ENCODE measurements around the gene SEMA6C. TPM values are rescaled to one million over a fixed set of nuclear protein-coding genes. Genes with fewer than 3 reads are reported as not detected.

Gene SEMA6C
- total and polyA plus RNA-seq, 8 donors = 3.9 to 31.5 (median 27.3) TPM

DNA sequence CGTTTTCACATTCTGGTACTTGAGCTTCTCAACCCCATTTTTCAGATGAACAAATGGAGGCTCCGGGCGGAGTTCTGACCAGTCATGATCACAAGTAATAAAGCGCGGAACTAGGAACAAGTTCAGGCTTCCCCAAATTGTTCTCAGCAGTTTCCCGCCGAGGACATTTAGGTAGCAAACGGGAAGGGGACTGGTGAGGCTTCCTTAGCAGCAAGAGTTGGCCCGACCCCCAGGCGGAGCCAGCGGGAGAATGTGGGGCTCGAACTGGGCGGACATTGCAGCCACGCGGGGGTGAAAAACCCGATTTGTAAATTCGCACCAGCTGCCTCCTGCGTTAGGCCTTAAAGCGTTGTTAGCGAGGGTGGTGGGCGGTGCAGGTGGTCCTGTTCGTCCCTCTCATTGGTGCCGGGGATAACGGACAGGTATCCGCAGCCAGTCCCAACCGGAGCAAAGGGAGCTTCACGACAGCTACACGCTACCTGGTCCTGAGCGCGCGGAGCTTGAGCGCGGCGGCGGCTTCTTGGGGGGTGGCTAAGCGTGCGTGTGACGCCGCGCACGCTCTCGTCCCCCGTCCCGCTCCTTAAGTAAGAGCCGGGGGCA lies 15.3 kb downstream of the SEMA6C start:
- H3K4me1 ChIP-seq = peaks cover 0 to 16% of the 10 kb centered on the region in 2 donors
- peaks cover 0 to 26% of the 10 kb centered on the region in 2 donors for H3K27me3 ChIP-seq
- intact Hi-C loops (cut with DNase I) = no loop called here
- DNase-seq (peak; percentile 81 to 92 (median 88)), ATAC-seq (peak; percentile 98)
- peak overlapping the region; percentile 16 to 39 for H3K4me3 ChIP-seq
- no peaks in the 10 kb centered on the region for H3K36me3 ChIP-seq
- TF ChIP-seq CTCF (IDR thresholded peaks at IDR 0.05) = no peak
- H3K27ac ChIP-seq = no peak overlapping the region
- H3K9me3 ChIP-seq = no peaks in the 10 kb centered on the region

- TF ChIP-seq CTCF (IDR thresholded peaks at IDR 0.05) = no peak
Observed at GRCh38 chr1:151128800-151129199, 17.6 kb downstream of the SEMA6C start.

DNA sequence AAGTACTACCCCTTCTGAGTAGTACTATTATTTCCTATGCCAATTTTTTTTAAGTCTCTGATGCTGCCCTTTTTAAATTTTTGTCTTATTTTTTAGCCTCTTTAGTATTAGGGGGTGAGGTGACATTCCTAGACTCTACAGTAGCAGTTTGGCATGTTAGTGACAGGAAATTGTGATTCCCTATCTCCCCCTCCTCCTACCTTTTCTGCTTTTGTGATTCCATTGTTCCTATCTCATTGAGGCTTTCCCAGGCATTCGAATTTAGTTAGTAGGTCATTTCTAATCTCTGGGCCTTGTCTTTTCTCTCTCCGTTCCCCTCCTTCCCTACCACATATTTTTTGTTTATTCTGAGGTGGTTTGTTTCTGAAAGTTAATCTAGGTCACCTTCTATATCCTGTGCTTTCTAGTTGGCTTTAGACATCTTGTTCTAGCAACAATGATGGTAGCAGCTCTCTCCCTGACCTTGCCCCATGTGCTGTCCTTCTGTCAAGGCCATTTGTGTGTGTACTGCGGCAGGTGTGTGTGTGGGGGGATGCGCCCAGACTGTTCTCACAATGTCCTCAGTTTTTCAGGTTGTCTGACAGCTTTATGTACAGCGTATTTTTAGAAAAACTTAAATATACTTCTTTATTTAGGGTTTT lies 21.5 kb downstream of the SEMA6C start:
- ATAC-seq = no peak
- no peak overlapping the region for H3K27ac ChIP-seq
- no peaks in the 10 kb centered on the region for H3K4me1 ChIP-seq
- H3K4me3 ChIP-seq = no peak overlapping the region
- no peaks in the 10 kb centered on the region for H3K27me3 ChIP-seq
- peaks cover 0 to 5% of the 10 kb centered on the region in 2 donors for H3K36me3 ChIP-seq
- no peak for TF ChIP-seq CTCF (IDR thresholded peaks at IDR 0.05)
- H3K9me3 ChIP-seq = no peaks in the 10 kb centered on the region
- intact Hi-C loops (cut with DNase I) = no loop called here
- no peak for DNase-seq

More at GRCh38 chr1:151128800-151129199, 17.6 kb downstream of the SEMA6C start:
- intact Hi-C loops (cut with DNase I) = no loop called here
- no peak for ATAC-seq
- Histone ChIP-seq H3K4me3 (no peak overlapping the region), H3K36me3 (no peaks in the 10 kb centered on the region), H3K27me3 (peaks cover 0 to 26% of the 10 kb centered on the region in 2 donors), H3K4me1 (peaks cover 0 to 16% of the 10 kb centered on the region in 2 donors), H3K9me3 (no peaks in the 10 kb centered on the region), H3K27ac (no peak overlapping the region)
- DNase-seq = no peak

GRCh38 chr1:151113877-151114276 lies 32.6 kb downstream of the SEMA6C start:
- DNase-seq = no peak
- Histone ChIP-seq H3K4me3 (no peak overlapping the region), H3K4me1 (no peaks in the 10 kb centered on the region), H3K36me3 (peaks cover 0 to 26% of the 10 kb centered on the region in 2 donors), H3K9me3 (no peaks in the 10 kb centered on the region), H3K27ac (no peak overlapping the region), H3K27me3 (no peaks in the 10 kb centered on the region)
- intact Hi-C loops (cut with DNase I) = no loop called here
- no peak for TF ChIP-seq CTCF (IDR thresholded peaks at IDR 0.05)
- ATAC-seq = no peak

DNA sequence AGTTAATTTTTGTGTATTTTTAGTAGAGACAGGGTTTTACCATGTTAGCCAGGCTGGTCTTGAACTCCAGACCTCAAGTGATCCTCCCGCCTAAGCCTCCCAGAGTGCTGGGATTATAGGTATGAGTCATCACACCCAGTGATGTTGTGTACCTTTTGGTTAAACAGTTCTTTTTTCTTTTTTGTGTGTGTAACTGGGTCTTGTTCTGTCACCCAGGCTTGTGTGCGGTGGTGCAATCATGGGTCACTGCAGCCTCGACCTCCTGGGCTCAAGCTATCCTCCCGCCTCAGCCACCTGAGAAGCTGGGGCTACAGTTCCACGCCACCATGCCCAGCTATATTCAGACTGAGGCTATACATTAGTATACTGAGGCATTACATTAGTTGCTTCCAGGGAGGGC lies 38.1 kb downstream of the SEMA6C start:
- no peak for TF ChIP-seq CTCF (IDR thresholded peaks at IDR 0.05)
- no peak for ATAC-seq
- H3K27me3 ChIP-seq = no peaks in the 10 kb centered on the region
- no peak overlapping the region for H3K27ac ChIP-seq
- intact Hi-C loops (cut with DNase I) = no loop called here
- no peaks in the 10 kb centered on the region for H3K9me3 ChIP-seq
- H3K4me1 ChIP-seq = no peaks in the 10 kb centered on the region
- H3K36me3 ChIP-seq = peaks cover 0 to 27% of the 10 kb centered on the region in 2 donors
- H3K4me3 ChIP-seq = no peak overlapping the region
- no peak for DNase-seq

All from left lung (tissue), 10 donors.